Skeletal muscle cell (primary cell): ENCODE measurements around the gene PLXNA2.

Experiments used
- DNase-seq: peaks from one replicate; pipeline ENCODE4 v3.0.0-alpha.2; 2010; ENCODE audit warnings: low read depth
- H3K4me3 ChIP-seq: 2 replicates; pipeline ENCODE4 v1.5.1; 2011; ENCODE audit warnings: low read depth, mild to moderate bottlenecking, control low read depth, low read length, moderate library complexity

Gene PLXNA2

GRCh38 chr1:208171616-208172422, 72.4 kb downstream of the PLXNA2 start:
- H3K4me3 ChIP-seq: no peak overlapping the region
- no peak for DNase-seq

- DNase-seq: no peak
- no peak overlapping the region for H3K4me3 ChIP-seq
These were observed 73.9 kb downstream of the PLXNA2 start for GRCh38 chr1:208170252-208170651.

DNA sequence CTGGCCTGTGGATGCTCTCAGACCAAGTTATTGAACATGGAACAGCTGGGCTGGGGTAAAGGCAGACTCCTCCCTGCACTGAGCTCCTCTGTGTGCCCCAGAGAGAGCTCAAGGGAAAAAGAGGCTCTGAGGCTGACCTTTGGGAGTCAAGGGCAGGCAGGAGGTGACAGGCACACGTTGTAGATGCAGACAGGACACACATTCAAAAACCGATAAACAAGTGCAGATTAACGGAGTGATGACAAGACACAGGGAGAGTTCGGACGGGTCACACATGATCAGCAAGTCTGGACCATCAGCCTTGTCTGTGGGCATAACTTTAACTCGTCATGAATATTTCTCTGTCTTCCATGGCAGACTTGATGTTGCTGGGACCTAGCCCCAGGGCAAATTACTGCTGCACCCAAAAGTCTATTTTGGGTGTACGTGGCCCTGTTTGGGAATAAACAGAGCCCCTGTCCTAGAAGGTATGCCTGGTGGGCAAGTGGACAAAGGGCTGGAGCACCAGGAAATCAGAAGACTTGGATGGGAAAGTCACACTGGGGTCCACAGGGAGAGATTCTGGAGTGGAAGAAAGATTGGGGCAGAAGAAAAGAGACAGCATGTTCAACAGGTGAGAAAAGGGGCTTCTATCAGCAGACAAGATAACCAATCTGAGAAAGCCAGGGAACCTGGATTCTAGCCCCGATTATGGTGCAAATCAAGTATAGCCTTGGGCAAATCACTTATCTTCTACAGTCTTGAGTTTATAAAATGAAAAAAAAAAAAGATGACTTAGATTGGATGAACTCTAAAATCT, 74.9 kb downstream of the PLXNA2 start:
- H3K4me3 ChIP-seq: no peak overlapping the region
- DNase-seq: no peak

DNA sequence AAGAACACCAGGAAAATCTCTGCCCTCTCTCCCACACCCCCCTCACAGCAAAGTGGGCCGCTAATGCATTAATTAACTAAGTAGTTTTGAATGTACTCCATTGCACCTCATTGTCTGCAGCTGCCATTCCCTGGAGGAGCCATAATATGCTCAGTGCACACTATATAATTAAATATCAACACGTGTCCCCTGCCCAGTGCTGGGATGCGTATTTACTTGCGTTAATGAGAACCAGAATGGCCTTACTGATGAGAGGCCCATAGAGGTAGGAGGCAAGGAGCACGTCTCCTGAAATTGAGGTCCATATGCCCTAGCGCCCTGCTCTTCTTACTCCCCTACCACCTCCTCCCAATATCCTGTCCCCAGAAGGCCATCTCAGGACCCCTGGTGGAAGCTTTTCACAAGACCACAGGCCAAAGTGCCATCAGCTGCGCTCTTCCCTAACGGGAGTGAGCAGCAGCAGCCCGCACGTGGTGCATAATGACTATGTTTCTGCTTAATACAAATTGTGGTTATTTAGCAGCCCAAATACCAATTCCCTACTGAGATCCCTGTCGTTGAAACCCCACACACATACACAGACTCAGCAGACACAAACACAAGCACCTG, 76.8 kb downstream of the PLXNA2 start:
- no peak for DNase-seq
- no peak overlapping the region for H3K4me3 ChIP-seq

DNA sequence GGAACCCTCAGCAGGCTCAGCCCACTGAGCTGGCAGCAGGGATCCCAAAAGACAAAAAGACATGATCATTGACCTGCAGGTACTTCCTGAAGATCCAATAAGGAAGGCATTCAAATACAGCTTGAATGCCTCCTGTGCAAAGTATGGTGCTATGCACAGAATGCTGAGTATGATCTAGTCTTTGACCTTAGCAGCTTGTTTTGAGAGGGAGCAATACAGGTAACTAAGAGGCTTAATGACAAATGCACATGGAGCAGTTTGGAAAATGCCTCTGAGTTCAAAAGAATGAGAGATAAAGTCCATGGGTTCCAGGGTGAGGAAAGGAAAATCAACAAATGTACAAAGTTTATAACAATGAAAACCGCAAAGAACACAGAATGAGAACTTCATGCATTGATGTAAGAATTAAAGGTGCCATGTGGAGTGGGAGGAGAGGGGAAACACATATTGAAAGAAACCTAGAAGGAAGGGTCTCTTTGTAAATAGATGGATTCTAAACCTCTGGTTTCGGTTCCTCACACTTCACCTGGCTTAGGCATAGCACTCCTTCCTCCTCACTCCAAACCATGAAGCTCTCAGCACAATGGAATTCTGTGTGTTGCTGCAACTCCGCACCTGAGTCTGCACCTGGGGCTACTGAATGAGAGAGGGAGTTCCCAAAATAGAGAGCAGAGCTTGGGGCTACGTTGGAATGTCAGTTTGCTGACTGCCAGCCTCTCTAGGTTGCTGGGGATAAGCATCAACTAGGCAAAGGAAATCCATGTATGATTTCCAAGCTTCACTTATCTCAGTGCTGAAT, 77.6 kb downstream of the PLXNA2 start:
- DNase-seq: no peak
- H3K4me3 ChIP-seq: no peak overlapping the region

GRCh38 chr1:208165659-208166058, 78.5 kb downstream of the PLXNA2 start:
- DNase-seq: peak; percentile 43
- no peak overlapping the region for H3K4me3 ChIP-seq

GRCh38 chr1:208164609-208165008, 79.6 kb downstream of the PLXNA2 start:
- H3K4me3 ChIP-seq: no peak overlapping the region
- no peak for DNase-seq

GRCh38 chr1:208163539-208163938, 80.6 kb downstream of the PLXNA2 start:
- DNase-seq: no peak
- H3K4me3 ChIP-seq: no peak overlapping the region

DNA sequence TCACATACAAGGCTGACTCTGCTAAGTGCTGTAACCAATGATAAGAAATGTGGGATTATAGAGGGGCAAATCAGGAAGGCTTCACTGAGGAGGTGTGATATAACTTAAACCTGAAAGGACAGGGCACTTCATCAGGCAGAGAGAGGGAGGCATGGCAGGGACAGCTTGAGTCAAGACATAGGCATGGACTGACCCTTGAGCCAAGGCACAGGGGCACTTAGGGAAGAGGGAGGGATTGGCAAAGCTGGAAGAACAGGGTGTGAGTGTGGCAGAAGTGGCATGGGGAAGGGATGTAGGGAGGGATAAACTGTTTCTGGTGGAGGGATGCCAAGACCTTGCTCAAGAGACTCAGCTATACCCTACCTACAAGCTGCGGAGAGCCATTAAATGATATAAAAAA, 81.3 kb downstream of the PLXNA2 start:
- no peak for DNase-seq
- H3K4me3 ChIP-seq: no peak overlapping the region

DNA sequence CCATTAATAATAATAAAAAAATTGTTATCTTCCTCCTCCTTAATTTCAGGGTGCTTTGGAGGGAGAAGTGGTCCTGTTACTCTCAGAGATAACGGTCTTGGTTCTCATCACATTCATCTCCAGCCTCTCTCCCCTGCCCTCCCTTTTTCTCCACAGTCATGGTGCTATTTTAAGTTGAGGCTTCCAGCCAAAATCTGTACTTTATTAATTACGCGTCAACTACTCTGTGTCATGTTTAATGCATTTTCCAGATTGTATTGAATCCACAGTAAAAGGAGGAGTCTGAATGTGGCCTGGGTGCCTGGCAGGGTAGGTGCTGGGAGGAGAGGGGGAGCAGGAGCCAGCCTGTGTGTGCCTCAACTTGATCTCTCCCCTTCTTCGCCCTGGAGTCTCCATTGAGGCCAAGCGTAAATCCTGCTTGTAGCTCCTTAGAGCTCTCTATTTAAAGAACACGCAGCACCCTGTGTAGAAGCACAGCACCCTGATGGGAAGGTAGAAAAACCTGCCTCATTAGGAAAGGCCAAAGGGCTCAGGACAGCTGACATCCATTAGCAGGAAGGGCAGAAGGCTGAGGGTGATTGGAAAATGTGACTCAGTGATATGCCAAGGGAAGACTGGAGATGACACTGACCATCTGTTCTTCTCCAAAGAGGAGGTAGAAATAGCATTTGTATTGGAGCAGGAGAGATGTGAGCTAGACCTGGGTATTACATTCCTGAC, 82.4 kb downstream of the PLXNA2 start:
- H3K4me3 ChIP-seq: no peak overlapping the region
- no peak for DNase-seq

DNA sequence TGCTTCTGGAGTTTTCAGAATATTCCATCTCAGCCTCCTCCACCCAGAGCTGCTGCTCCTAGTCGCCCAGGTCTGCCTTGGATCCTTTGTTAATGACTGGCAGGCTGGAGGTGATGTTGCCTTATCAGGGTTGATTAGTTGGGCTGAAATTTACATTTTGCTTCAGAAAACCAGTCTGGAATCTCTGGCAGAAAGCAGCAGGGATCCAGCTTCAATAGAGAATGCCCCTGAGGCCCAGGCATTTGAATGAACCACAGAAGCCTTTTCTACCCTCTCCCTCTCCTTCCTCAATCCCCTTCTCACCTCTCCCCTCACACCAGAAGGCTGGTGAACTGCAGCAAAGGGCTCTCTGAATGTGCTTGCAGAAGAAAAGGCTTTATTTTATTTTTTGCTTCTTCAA, 83.2 kb downstream of the PLXNA2 start:
- no peak for DNase-seq
- H3K4me3 ChIP-seq: no peak overlapping the region

DNA sequence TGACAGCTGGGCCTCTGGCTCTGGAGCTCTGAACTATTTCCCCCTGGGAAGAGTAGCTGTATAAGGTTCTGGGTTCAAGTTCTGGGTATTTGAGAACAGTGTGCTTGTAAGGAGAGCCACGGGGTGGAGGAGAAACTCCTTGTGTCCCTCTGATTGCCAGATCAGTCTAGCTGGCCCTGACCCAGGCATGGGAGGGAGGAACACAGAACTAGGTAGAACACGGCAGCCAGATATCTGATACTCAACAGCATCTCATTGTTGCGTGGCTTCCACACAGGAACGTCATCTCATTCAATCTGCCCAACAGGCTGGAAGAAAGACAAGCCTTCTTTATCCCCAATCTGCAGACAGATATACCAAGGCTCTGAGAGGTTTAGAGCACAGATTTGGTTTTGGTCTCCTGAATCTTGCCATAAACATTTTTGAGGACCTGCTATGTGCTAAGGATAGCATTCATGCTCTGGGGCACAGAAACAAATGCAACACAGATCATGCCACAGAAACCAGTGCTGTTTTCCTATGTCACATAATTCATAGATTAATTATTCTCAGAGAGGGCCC, 83.8 kb downstream of the PLXNA2 start:
- H3K4me3 ChIP-seq: no peak overlapping the region
- no peak for DNase-seq

GRCh38 chr1:208159555-208160258, 84.5 kb downstream of the PLXNA2 start:
- DNase-seq: peak; percentile 80
- H3K4me3 ChIP-seq: no peak overlapping the region

- no peak overlapping the region for H3K4me3 ChIP-seq
- DNase-seq: no peak
These were observed 85.3 kb downstream of the PLXNA2 start for GRCh38 chr1:208158640-208159554.

GRCh38 chr1:208157769-208158168, 86.4 kb downstream of the PLXNA2 start:
- H3K4me3 ChIP-seq: no peak overlapping the region
- DNase-seq: no peak

DNA sequence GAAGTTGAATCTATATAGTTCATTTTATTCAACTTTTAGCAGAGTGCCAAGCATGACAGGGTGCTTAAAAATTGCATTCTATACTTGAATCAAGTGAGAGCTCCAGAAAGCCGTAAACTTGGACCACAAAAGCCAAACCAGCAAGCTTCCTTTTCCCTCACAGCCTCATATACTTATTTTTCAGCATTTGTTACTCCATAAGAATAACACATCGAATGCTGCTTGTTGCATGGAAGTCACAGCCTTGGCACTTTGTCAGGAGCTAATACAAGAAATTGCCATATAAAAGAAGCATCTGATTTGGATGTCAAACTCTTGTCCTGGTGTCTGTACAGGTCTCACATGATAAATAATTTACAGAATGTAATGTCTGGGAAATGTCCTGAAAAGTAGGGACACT, 87.4 kb downstream of the PLXNA2 start:
- no peak overlapping the region for H3K4me3 ChIP-seq
- DNase-seq: no peak

GRCh38 chr1:208156310-208156709, 87.9 kb downstream of the PLXNA2 start:
- DNase-seq: no peak
- no peak overlapping the region for H3K4me3 ChIP-seq
